ENCODE results near the gene HDAC9.

HDAC9 gene

GRCh38 chr7:18798088-18798906 is 302.7 kb downstream of the HDAC9 start:
- peak; percentile 55 for DNase-seq

GRCh38 chr7:18799899-18800298 is 304.4 kb downstream of the HDAC9 start:
- no peak for DNase-seq

DNA sequence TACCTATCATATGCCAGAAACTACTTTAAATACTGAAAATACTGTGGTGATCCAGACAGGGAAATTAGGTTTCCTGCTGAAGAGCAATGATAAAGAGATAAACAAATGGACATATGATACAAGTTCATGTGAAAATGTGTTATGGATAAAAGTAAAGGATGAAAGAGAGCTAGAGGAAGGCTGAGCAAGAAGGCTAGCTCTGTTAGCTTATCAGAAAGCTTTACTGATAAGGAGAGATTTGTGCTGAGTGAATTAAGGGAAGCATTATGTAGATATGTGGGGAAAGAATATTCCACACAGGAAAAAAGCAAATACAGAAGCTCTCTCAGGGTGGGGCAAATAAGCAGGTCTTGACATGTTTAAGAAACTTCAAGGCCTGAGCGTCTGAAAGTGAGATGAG is 308.4 kb downstream of the HDAC9 start:
- no peak for DNase-seq

DNA sequence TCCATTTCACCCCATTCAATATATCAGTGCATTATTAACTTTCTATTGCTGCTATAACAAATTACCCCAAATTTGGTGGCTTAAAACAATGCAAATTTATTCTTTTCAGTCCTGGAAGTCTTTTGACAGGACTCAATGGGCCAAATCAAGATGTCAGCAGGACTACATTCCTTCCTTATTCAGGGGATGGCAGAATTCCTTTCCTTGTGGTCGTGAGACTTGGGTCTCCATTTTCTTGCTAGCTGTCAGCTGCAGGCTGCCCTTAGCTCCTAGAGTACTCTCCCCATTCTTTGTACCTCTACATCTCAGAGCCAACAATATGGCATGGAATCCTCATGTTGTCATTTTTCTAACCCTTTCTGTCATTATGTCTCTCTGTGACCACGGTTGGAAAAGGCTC is 310.6 kb downstream of the HDAC9 start:
- DNase-seq: no peak

DNA sequence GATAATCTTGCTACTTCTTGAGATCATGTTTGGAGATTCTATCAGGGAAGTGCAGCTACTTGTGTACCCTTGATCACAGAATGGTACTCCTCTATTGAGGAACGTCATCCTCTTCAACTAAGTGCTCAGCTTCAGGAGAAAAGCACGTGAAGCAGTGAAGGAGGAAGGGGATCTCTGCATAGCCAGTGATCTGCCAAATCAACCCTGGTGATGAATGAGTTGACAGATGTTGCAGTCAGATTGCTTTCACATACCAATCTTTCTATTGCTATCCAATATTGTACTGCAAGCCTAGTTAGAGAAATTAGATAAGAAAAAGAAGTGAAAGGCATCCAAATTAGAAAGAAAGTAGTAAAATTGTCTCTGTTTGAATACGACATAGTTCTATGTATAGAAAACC is 312.5 kb downstream of the HDAC9 start:
- no peak for DNase-seq

GRCh38 chr7:18815261-18815960 is 319.9 kb downstream of the HDAC9 start:
- DNase-seq: no peak

DNA sequence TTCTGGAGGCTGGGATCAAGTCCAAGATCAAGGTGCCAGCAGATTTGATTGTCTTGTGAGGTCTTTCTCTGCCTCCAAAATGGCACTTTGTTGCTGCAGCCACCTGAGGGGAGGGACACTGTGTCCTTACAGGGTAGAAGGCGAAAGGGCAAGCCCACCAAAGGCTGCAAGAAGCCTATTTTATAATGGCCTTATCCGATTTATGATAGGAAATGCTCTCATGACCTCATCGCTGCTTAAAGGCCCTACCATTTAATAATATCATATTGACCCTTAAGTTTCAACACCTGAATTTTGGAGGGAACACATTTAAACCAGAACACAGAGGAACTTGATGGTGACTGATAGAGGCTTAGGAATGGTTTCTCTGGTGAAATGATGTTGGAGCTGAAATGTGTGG is 325.4 kb downstream of the HDAC9 start:
- DNase-seq: no peak

- no peak for DNase-seq
Measured at GRCh38 chr7:18821554-18821953, 326.0 kb downstream of the HDAC9 start.

DNA sequence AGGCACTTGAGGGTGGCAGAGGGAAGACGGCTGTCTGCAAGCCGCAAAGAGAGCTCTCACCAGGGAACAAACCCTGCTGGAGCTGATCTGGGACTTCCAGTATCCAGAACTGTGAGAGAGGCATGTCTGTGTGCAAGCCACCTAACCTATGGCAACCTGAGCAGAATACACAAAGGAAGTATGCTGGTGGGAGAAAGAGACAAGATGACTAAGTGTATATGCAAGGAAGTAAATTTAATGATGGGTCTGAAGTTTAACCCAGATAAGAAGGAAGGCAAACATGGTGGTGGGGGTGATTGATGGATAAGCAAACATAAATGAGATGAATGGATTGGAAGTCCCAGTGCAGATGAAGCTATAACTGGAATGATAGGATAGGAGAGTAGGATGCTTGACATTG is 328.6 kb downstream of the HDAC9 start:
- DNase-seq: no peak

DNA sequence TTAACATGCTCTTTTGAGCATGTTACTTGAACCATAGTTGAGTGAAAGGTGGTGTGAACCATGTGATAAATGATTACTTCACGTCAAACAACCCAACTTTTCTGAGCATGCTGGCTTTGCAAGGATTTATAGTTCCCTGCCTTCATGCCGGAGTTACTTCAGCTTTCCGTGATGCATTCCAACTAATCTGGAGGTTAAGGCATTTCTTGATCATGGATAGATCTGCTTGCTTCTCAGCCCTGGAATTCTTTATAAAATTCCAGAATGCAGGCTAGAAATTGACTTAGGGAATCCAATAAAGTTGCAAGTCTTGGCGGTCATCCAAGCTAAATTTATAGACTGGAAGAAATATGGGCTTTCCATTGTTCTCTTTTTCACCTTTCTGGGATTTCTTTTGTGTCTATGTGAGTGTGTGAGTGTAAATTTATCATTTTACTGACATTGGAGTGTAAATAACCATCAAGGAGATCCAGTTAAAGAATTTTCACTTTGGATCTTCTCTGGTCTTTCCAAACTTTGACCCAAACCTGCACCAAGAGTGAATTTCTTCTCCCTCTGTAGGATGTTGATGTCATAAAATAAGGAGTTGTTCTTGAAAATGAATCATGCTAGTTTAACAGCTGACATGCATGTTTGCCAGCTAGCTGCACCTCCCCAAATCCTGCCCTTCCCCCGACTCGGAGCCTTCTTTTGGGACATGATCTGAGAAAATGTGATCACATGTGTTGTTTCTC is 332.9 kb downstream of the HDAC9 start:
- DNase-seq: peak; percentile 45

DNA sequence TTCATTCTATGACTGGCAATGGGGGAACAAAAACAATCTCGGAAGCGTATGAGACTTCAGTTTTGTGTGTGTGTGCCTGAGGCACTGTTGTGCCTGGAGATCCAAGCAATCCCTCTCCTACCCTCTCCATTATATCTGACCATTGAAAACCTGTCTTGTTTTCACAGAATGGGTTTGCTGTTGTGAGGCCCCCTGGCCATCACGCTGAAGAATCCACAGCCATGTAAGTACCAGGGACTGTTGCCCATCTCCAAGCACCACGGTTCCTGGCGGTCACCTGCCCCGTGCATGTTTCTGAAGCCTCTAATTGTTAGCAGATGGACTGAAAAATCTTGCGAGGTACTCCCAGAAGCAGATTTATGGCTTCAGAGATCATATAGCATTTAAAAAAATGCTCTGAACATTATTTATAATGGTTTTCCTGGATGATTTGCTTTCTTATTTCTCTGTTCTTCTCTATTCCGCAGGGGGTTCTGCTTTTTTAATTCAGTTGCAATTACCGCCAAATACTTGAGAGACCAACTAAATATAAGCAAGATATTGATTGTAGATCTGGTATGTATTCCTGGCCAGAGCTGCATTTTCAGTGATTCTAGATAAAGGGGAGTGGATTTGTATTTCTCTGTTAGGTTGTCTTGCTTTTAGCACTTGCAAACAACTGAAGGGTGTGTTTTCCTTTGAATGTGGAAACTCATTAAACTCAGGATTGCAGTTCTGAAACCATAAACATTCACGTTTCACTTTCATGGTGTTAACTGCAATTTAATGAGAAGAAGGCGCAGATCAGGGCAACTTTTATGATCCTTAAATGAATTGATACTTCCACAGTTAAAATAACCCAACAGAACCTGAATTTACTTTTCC is 333.7 kb downstream of the HDAC9 start:
- no peak for DNase-seq

- peak; percentile 73 for DNase-seq
Measured at GRCh38 chr7:18829858-18830285, 334.3 kb downstream of the HDAC9 start.

DNA sequence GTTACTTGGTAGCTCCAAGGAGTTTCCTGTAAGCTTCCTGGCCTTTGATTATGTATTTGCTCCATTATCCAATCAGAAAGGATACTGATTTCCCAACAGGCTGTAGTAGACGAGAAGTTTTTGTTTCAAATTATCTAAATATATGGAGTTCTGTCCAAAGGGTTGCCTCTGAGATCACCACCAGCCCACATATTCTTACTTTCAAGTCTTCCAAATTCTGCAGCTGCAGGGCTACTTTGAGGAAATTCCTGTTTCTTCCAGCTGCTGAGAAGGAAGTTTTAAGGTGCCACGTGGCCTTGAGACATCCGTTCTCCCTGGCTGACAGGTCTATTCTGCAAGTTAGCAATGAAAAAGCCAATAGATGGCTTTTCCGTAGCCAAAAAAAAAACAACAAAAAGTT is 335.9 kb downstream of the HDAC9 start:
- DNase-seq: no peak

DNA sequence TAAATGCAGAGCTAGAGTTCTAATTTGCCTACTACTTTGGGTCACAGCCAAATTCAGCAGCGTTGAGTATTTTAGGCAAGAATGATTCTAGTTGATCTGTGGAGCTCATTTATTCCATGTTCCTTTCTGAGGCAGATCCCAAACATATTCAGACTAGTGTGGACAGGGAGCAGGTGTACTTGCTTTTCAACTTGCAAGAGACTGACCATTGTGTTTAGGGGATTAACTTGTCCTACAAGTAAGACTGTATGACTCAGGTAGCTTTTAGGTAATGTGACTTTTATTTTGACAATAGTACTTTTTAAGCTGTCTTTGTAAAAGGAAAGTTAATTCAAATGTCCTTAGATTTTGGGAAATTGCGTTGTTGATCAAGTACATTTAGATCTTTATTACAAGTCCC is 336.4 kb downstream of the HDAC9 start:
- DNase-seq: no peak

DNA sequence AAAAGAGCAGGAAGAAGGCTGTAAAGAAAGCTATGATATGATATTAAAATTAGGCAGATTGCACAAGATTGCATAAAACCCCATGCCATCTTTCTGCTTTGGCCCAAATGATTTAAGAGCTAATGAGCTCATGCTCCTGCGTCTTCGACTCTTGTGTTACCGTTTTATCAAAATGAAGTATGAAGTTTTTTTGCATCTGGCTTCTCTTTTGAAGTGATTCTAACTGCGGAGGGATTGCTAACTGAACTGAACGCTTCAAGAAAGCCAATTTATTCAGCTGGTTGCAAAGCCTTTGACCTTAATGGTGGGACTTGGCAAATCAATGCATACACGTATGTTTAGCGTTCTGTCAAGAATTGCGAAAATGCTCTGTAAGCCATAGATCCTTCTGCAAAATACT is 339.0 kb downstream of the HDAC9 start:
- DNase-seq: no peak

GRCh38 chr7:18835001-18835690 is 339.6 kb downstream of the HDAC9 start:
- no peak for DNase-seq

GRCh38 chr7:18843979-18844378 is 348.4 kb downstream of the HDAC9 start:
- no peak for DNase-seq

GRCh38 chr7:18844735-18845134 is 349.2 kb downstream of the HDAC9 start:
- DNase-seq: no peak

DNA sequence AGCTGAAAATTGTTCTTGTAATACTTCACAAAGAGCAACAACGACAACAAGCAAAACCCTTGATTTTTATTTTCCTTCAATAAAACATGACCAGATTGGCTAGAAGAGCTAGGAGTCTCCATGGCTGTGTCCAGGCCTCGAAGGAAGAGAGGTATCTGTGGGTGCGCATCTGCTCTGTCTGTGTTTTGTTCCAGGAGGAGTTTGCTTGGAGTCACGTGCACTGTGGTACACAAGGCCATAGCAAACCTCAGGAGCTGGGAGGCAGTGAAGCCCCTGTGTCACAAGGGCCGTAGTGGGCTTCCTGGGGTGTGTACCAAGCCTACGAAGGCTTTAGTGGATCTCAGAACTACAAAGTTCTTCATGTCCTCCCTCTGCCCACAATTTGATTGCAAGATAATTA is 350.2 kb downstream of the HDAC9 start:
- DNase-seq: no peak

- DNase-seq: peak; percentile 63
Measured at GRCh38 chr7:18846765-18847215, 351.2 kb downstream of the HDAC9 start.

- DNase-seq: no peak
Measured at GRCh38 chr7:18849130-18849529, 353.6 kb downstream of the HDAC9 start.

DNA sequence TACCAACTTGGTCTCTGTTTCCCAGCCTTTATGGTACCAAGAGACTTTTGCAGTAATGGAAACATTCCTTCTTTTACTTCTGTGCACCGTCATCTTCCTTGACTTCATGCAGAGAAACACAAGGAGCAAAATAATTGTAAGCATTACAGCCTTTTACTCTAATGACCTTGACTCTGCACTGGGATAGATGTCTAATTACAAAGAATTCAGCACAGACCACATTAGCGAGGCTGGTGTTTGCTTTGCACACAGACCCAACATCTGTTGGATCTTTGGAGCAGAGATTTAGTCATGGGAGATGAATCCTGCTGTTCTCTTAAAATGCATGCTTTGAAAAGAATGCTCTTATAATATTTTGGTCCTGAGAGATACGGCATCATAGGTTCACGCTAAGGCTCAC is 360.2 kb downstream of the HDAC9 start:
- DNase-seq: peak; percentile 88
